ENCODE measurements around the gene CACNA2D3.

DNA sequence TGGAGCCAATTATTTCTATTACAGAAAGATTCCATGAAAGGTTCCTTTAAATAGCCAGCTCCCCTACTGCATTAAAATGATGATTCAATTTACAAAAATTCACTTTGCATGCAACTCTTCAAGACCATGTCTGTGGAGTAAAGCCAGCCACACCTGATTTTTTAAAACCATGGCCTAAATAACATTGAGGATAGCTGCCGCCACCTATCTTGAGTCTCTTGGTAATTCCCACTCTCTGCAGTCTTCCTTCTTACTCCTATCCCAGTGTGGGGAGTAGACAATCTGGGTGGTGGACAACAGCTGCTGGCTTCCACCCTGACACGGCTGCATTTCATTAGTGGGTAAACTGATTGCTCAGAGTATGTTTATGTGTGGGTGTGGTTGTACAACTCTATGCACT is 794.8 kb downstream of the CACNA2D3 start:
- TF ChIP-seq ELF4 (IDR thresholded peaks at IDR 0.05) (no peak), ZNF384 (IDR thresholded peaks at IDR 0.05) (no peak), HDGF (IDR thresholded peaks at IDR 0.05; ENCODE audit: borderline replicate concordance) (no peak), FOXK2 (IDR thresholded peaks at IDR 0.05) (no peak), FOXM1 (IDR thresholded peaks at IDR 0.05; ENCODE audit: borderline replicate concordance) (no peak)
- TF ChIP-seq, protein P1, sequence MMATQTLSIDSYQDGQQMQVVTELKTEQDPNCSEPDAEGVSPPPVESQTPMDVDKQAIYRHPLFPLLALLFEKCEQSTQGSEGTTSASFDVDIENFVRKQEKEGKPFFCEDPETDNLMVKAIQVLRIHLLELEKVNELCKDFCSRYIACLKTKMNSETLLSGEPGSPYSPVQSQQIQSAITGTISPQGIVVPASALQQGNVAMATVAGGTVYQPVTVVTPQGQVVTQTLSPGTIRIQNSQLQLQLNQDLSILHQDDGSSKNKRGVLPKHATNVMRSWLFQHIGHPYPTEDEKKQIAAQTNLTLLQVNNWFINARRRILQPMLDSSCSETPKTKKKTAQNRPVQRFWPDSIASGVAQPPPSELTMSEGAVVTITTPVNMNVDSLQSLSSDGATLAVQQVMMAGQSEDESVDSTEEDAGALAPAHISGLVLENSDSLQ (IDR thresholded peaks at IDR 0.05) = no peak

All from HEK293T (cell line).